GM12892 (cell line): ENCODE data around the gene ARL8A.

Source experiments
- DNase-seq: peaks from one replicate; pipeline ENCODE4 v3.0.0; 2011; ENCODE audit not compliant: insufficient read length
- FAIRE-seq: peaks from 2 replicates; lab custom pipeline; 2011; peaks lifted over from hg19 to GRCh38; lab: Jason Lieb, UNC
- POLR2A ChIP-seq: IDR thresholded peaks from 2 replicates; pipeline ENCODE4 v1.6.1; 2011; ENCODE audit warnings: low read depth, low read length, control low read depth
- POLR2AphosphoS5 ChIP-seq: IDR thresholded peaks from 2 replicates; pipeline ENCODE4 v1.6.1; 2011; ENCODE audit warnings: low read depth, low read length, control low read depth
- TAF1 ChIP-seq: IDR thresholded peaks from 2 replicates; pipeline ENCODE4 v1.6.1; 2011; ENCODE audit warnings: low read depth, mild to moderate bottlenecking, control low read depth, low read length, borderline replicate concordance

ARL8A gene

GRCh38 chr1:202127836-202128622 is 16.5 kb downstream of the ARL8A start:
- FAIRE-seq = no peak
- DNase-seq = no peak
- TF ChIP-seq POLR2AphosphoS5 = no peak
- TF ChIP-seq TAF1 = no peak
- TF ChIP-seq POLR2A = no peak

- no peak for FAIRE-seq
Observed at GRCh38 chr1:202127061-202127460, 17.5 kb downstream of the ARL8A start.

GRCh38 chr1:202126426-202126825 is 18.1 kb downstream of the ARL8A start:
- TF ChIP-seq POLR2AphosphoS5 (no peak), TAF1 (no peak), POLR2A (no peak)
- DNase-seq = no peak
- no peak for FAIRE-seq

More at GRCh38 chr1:202127061-202127460, 17.5 kb downstream of the ARL8A start:
- TF ChIP-seq TAF1 (no peak), POLR2AphosphoS5 (no peak), POLR2A (no peak)
- no peak for DNase-seq

GRCh38 chr1:202125611-202126010 is 18.9 kb downstream of the ARL8A start:
- TF ChIP-seq POLR2AphosphoS5 (no peak), TAF1 (no peak), POLR2A (no peak)
- no peak for FAIRE-seq
- DNase-seq = no peak

GRCh38 chr1:202124142-202124541 is 20.4 kb downstream of the ARL8A start:
- TF ChIP-seq POLR2AphosphoS5 (no peak), POLR2A (no peak), TAF1 (no peak)
- DNase-seq (no peak), FAIRE-seq (no peak)

GRCh38 chr1:202123336-202123813 is 21.2 kb downstream of the ARL8A start:
- TF ChIP-seq POLR2A (no peak), TAF1 (no peak), POLR2AphosphoS5 (no peak)
- DNase-seq (no peak), FAIRE-seq (no peak)

- DNase-seq (no peak), FAIRE-seq (no peak)
- no peak for TF ChIP-seq POLR2A
- TF ChIP-seq POLR2AphosphoS5 = no peak
- TF ChIP-seq TAF1 = no peak
Observed at GRCh38 chr1:202122639-202123335, 21.8 kb downstream of the ARL8A start, which contains the start of gene GPR37L1. Gene GPR37L1, plus strand, starts transcription at chr1:202122917. Its CDS starts 47 bp downstream, at chr1:202122964.

GRCh38 chr1:202121006-202121405 is 23.5 kb downstream of the ARL8A start:
- no peak for TF ChIP-seq TAF1
- TF ChIP-seq POLR2AphosphoS5 = no peak
- no peak for TF ChIP-seq POLR2A
- FAIRE-seq (no peak), DNase-seq (no peak)

GRCh38 chr1:202117898-202118371 is 26.6 kb downstream of the ARL8A start:
- DNase-seq (no peak), FAIRE-seq (no peak)
- no peak for TF ChIP-seq TAF1

- FAIRE-seq (no peak), DNase-seq (no peak)
- no peak for TF ChIP-seq TAF1
- no peak for TF ChIP-seq POLR2A
- no peak for TF ChIP-seq POLR2AphosphoS5
Observed at GRCh38 chr1:202116287-202116686, 28.2 kb downstream of the ARL8A start.

GRCh38 chr1:202113690-202114300 is 30.7 kb downstream of the ARL8A start:
- TF ChIP-seq TAF1 = no peak
- no peak for TF ChIP-seq POLR2AphosphoS5
- TF ChIP-seq POLR2A = no peak
- FAIRE-seq (no peak), DNase-seq (no peak)
